WERI-Rb-1 (cell line): ENCODE data around the gene ITPR3.
A peak's percentile ranks its signal among the peaks of the same experiment; 100 is the strongest.

Experiments
- DNase-seq: peaks from one replicate; pipeline ENCODE4 v3.0.0-alpha.2; 2020
- H3K27ac ChIP-seq: fragments of 250-450 bp; sonication (Bioruptor Pico); 2 replicates; pipeline ENCODE4 v1.5.1; 2020; ENCODE audit warnings: mild to moderate bottlenecking, moderate library complexity
- H3K27me3 ChIP-seq: fragments of 250-450 bp; sonication (Bioruptor Pico); 2 replicates; pipeline ENCODE4 v1.5.1; 2021; ENCODE audit warnings: mild to moderate bottlenecking, low read depth, moderate library complexity; ENCODE audit not compliant: insufficient read depth, severe bottlenecking
- H3K36me3 ChIP-seq: fragments of 250-450 bp; sonication (Bioruptor Pico); 2 replicates; pipeline ENCODE4 v1.5.1; 2020; ENCODE audit warnings: mild to moderate bottlenecking, moderate library complexity
- H3K4me3 ChIP-seq: 2 replicates; pipeline ENCODE4 v1.5.1; 2011; ENCODE audit warnings: low read depth, mild to moderate bottlenecking, control low read depth, low read length
- H3K9me3 ChIP-seq: fragments of 250-450 bp; sonication (Bioruptor Pico); 2 replicates; pipeline ENCODE4 v1.5.1; 2021; ENCODE audit warnings: mild to moderate bottlenecking, moderate library complexity; ENCODE audit not compliant: severe bottlenecking
- CTCF ChIP-seq: IDR thresholded peaks from 2 replicates; pipeline ENCODE4 v1.5.1; 2011; ENCODE audit warnings: low read depth, mild to moderate bottlenecking, control low read depth, inconsistent platforms, low read length

The ITPR3 gene

GRCh38 chr6:33673851-33674250, 52.7 kb downstream of the ITPR3 start:
- Histone ChIP-seq H3K27ac (peak overlapping the region; percentile 15), H3K9me3 (no peaks in the 10 kb centered on the region), H3K27me3 (no peaks in the 10 kb centered on the region), H3K4me3 (no peak overlapping the region), H3K36me3 (peaks cover 92% of the 10 kb centered on the region)
- no peak for TF ChIP-seq CTCF
- DNase-seq, result no peak

- H3K9me3 ChIP-seq, result no peaks in the 10 kb centered on the region
- no peak for DNase-seq
- no peak overlapping the region for H3K27ac ChIP-seq
- no peaks in the 10 kb centered on the region for H3K27me3 ChIP-seq
- TF ChIP-seq CTCF, result no peak
- no peak overlapping the region for H3K4me3 ChIP-seq
- peaks cover 93% of the 10 kb centered on the region for H3K36me3 ChIP-seq
These were observed 54.8 kb downstream of the ITPR3 start for GRCh38 chr6:33675968-33676367.

GRCh38 chr6:33676416-33677142, 55.5 kb downstream of the ITPR3 start:
- Histone ChIP-seq H3K9me3 (no peaks in the 10 kb centered on the region), H3K27ac (no peak overlapping the region), H3K4me3 (no peak overlapping the region), H3K27me3 (no peaks in the 10 kb centered on the region), H3K36me3 (peaks cover 93% of the 10 kb centered on the region)
- DNase-seq, result no peak
- TF ChIP-seq CTCF, result no peak

DNA sequence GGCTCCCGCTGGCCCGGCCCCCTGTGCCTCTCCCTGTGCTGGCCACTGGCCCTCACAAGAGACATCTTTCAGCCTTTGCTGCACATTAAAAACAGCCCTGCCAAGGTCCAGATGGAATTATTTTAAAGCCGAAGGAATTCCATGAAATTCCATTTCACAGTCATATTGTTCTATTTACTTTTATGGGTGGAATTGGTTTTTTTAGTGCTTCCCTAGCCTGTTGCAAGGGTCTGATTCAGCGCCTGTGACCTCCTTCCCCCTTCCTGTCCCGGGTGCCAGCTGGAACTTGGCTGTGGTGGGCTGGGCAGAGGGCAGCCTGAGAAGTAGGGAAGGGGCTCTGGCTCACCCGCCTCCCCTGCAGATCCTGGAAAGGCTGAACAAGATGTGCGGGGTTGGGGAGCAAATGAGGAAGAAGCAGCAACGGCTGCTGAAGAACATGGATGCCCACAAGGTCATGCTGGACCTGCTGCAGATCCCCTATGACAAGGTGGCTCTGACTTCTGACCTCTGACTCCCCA, 56.1 kb downstream of the ITPR3 start:
- DNase-seq, result no peak
- TF ChIP-seq CTCF, result no peak
- Histone ChIP-seq H3K36me3 (peaks cover 91% of the 10 kb centered on the region), H3K27me3 (no peaks in the 10 kb centered on the region), H3K27ac (no peak overlapping the region), H3K9me3 (no peaks in the 10 kb centered on the region), H3K4me3 (no peak overlapping the region)

DNA sequence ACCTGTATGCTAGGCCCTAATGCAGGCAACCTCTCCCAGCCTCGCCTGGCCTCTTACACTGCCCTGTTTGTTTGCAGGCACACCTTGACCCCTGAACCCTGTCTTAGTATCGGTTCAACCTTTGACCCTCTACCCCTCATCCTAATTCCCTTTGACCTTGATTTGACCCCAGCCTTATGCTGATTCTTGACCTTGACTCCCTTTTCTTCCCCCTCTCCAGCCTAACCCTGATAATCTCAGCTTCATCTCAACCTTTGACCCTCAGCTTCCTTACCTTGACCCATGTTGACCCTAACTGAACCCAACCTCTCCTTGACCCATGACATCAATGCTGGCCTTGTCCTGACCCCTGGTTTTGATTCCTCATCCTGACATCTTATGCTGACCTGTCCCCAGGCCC, 56.6 kb downstream of the ITPR3 start:
- TF ChIP-seq CTCF, result no peak
- no peak overlapping the region for H3K4me3 ChIP-seq
- no peaks in the 10 kb centered on the region for H3K27me3 ChIP-seq
- no peaks in the 10 kb centered on the region for H3K9me3 ChIP-seq
- no peak for DNase-seq
- H3K36me3 ChIP-seq, result peaks cover 92% of the 10 kb centered on the region
- H3K27ac ChIP-seq, result no peak overlapping the region
